ENCODE results near the gene PRC1.

PRC1 gene

GRCh38 chr15:90988296-90988695 lies 6.0 kb downstream of the PRC1 start:
- DNase-seq: no peak

- DNase-seq: no peak
Measured at GRCh38 chr15:90987561-90988141, 6.7 kb downstream of the PRC1 start.

GRCh38 chr15:90986790-90987507 lies 7.4 kb downstream of the PRC1 start:
- no peak for DNase-seq

GRCh38 chr15:90982135-90982534 lies 12.2 kb downstream of the PRC1 start:
- DNase-seq: no peak

GRCh38 chr15:90981681-90982080 lies 12.7 kb downstream of the PRC1 start:
- no peak for DNase-seq

DNA sequence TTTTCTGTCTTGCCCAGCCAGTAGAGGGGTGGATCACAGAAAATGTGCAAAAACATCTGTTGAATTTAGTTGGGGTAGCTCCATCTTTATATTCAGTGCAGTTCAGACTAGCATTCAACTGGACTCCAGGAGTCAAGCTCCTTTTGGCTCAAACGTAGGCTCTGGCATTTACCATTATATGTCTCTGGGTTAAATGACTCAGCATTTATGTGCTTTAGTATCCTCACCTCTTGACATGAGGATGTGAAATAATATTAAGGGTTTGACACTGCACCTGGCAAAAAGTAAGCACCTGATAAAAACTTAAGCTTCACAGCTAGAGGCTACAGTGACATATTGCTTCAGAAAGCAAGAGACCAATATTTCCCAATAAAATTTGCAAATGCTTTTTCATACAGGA lies 14.8 kb downstream of the PRC1 start:
- DNase-seq: no peak

- DNase-seq: no peak
Measured at GRCh38 chr15:90974216-90974615, 20.1 kb downstream of the PRC1 start.

DNA sequence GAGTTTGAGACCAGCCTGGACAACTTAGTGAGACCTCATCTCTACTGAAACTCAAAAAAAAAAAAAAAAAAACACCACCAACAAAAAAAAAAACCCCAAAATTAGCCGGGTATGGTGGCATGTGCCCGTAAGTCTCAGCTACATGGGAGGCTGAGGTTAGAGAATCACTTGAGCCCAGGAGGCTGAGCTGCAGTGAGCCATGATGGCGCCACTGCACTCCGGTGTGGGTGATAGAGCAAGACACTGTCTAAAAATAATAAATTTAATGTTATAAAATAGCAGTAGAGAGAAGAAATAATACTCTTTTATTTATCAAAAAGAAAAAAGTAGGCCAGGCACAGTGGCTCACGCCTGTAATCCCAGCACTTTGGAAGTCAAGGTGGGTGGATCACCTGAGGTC lies 22.2 kb downstream of the PRC1 start:
- no peak for DNase-seq

DNA sequence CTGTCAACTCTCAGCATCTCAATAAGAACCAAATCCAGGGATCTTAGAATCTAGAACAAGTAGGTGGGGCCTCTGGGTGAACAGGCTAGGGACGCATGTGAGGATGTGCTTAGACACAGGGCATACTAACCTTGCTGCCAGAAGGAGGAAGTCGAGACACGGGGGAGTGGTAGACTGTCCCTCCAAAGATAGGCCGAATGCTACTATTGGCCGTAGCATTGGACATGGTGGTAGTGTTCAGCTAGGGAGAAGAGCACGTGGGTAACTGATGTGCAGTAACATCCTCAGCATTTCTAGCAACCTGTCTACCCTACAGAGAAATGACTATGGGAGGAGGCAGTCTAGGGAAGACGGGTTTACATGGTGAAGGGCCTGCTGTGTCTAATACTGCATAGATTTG lies 24.1 kb downstream of the PRC1 start:
- no peak for DNase-seq

- no peak for DNase-seq
Measured at GRCh38 chr15:90968434-90968833, 25.9 kb downstream of the PRC1 start.

DNA sequence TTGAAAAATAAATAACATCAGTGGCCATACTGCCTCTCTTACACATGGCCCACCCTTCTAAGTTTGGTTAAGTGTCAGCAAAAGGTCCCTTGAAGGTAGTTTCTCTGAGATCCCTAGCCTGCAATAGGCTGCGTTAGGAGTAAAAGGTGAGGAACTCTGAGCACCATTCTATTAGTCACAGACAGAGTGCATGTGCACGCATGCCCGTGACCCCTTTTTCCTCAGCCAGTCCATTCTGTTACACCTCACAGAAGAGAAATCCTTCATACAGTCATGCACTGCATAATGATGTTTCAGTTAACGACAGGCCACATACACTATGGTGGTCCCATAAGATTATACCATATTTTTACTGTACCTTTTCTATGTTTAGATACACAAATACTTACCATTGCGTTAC lies 27.1 kb downstream of the PRC1 start:
- DNase-seq: no peak

DNA sequence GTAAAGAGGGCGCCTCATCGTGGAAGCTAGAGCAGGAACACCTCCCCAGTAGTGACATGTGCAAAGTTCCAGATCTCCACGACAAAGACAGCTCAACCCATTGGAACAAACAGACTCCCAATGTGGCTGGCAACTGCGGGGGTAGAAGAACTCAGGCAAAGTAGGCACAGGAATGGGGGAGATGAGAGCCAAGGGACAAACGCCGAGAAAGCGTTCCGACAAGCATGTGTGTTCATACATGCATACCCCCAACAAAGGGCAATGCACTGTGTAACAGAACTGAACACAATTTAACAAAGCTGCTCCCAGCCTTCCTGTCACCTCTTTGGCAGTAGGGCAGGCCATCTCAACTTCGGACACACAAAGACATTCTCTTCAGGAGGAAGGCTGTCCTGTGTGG lies 28.1 kb downstream of the PRC1 start:
- DNase-seq: no peak

DNA sequence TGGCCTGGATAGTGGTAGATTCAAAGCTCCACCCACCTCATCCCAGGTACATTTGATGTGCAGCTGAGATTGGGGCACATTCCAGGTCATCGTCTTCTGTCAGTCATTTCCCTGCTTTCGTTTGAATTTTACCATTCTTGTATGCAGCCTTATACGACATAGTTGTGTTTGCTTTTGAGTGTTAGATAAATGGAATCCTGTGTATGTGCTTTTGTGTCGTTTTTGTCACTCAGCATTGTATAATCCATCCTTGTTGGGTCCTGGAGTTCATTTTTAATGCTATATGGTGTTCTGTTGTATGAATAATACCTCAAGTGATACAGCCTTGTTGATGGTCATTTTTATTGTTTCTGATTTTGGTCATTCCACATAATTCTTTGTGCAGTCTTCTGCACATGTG lies 32.3 kb downstream of the PRC1 start:
- DNase-seq: no peak

DNA sequence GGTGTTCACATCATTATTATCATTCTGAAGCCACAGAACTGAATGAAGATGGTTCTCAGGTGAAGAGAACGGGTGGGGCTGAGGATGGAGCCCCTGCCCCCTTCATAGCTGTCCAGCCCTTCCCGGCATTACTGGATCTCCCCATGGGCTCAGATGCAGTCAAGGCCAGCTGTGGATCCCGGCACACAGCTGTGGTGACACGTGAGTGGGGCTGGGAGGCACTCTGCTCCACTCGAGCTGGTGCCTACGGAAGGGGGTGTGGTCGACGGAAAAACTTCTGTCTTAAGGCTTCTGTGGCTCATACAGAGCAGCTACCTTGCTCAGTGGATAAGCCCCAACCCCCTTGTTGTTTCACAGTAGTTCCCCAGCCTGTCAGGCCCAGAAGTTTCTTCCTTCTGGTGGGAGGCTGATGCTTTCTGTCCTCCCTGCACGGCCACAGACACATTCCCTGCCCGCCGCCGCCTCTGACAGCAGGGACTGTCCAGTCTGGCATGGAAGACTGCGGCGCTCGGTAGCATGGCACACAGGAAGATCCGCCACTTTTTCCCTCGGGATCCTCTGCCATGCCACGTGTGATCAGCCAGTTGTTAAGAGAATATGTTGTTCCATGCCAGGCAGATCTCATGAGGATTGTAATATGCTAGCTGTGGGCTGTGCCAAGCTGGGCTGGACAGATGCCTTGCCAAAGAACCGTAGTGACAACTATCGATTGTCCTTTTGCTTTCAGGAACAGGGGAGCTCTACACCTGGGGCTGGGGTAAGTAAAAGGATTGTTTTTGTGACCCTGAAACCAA lies 33.8 kb downstream of the PRC1 start:
- DNase-seq: no peak

- no peak for DNase-seq
Measured at GRCh38 chr15:90959894-90960293, 34.4 kb downstream of the PRC1 start.

DNA sequence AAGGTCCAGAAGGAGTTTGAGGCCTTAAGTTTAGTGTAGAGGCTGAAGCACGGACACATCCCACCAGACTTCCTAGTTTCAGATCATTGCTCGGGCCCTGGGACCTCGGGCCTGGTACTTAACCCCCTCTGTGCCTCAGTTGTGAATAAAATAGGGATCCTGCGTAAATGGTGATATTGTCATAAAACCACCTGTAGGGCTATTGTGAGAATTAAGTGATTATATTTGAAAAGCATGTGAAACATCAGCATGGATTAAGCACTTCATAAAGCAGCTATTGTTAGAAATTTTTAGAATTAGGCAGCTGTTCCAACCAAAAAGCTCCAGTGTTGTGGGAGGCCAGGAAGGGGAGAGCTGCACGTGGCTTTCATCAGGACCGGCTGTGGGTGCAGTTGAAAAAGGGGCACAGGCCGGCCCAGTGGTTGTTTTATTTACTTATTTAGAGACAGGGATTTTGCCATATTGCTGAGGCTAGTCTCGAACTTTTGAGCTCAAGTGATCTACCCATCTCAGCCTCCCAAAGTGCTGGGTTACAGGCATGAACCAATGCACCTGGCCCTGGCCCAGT lies 35.2 kb downstream of the PRC1 start:
- no peak for DNase-seq

GRCh38 chr15:90957791-90958190 lies 36.5 kb downstream of the PRC1 start:
- no peak for DNase-seq

GRCh38 chr15:90957031-90957790 lies 37.1 kb downstream of the PRC1 start:
- peak; percentile 74 for DNase-seq

- DNase-seq: peak; percentile 95
Measured at GRCh38 chr15:90956274-90957030, 37.9 kb downstream of the PRC1 start.

GRCh38 chr15:90955624-90956273 lies 38.6 kb downstream of the PRC1 start:
- DNase-seq: peak; percentile 8

All from eye (tissue), 1 donor.